ENCODE measurements around the gene MRTFA. TPM values are rescaled to one million over a fixed set of nuclear protein-coding genes. Genes with fewer than 3 reads are reported as not detected.
"Not testable (repeated sequence)": the region's sequence is repeated elsewhere in the genome, so short reads cannot be mapped to it uniquely, and the experiment has no call there.

The MRTFA gene
- total RNA-seq, 1 experiment from 2014 or later, result 52.7 TPM

DNA sequence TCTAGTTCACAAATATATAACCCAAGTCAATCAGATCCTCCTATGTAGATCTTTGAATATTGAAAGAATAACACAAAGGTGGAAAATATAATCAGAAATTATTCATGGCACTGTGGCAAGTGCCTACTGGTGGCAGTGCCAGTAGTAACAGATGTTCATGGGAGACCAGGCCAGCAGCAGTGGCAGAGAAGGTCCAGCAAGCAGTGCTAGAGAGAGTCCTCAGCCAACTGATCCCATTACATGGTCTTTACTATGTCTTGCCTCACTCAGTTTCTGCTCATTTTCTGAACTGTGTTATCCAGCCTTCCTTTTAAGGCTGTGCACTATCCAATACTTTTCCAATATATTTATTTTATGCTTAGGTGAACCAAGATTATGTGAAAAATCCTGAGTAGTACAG is 124.9 kb downstream of the MRTFA start:
- intact Hi-C loops (cut with micrococcal nuclease), result no loop called here
- peak; percentile 60 for DNase-seq (ENCODE audit: unreplicated experiment)
- BruUV-seq (replicated peaks), result no TSS peak
- TF ChIP-seq, protein P1, sequence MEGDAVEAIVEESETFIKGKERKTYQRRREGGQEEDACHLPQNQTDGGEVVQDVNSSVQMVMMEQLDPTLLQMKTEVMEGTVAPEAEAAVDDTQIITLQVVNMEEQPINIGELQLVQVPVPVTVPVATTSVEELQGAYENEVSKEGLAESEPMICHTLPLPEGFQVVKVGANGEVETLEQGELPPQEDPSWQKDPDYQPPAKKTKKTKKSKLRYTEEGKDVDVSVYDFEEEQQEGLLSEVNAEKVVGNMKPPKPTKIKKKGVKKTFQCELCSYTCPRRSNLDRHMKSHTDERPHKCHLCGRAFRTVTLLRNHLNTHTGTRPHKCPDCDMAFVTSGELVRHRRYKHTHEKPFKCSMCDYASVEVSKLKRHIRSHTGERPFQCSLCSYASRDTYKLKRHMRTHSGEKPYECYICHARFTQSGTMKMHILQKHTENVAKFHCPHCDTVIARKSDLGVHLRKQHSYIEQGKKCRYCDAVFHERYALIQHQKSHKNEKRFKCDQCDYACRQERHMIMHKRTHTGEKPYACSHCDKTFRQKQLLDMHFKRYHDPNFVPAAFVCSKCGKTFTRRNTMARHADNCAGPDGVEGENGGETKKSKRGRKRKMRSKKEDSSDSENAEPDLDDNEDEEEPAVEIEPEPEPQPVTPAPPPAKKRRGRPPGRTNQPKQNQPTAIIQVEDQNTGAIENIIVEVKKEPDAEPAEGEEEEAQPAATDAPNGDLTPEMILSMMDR (IDR thresholded peaks at IDR 0.05; ENCODE audit: unreplicated experiment), result no peak
- Mint-ChIP-seq H3K36me3 (ENCODE audit: insufficient read depth, unreplicated experiment) (peaks cover 9% of the 10 kb centered on the region), H3K4me3 (ENCODE audit: unreplicated experiment) (no peak overlapping the region), H3K27me3 (ENCODE audit: insufficient read depth, unreplicated experiment) (no peaks in the 10 kb centered on the region), H3K4me1 (ENCODE audit: insufficient read depth, unreplicated experiment) (peaks cover 38% of the 10 kb centered on the region), H3K9me3 (ENCODE audit: unreplicated experiment) (no peaks in the 10 kb centered on the region), H3K27ac (ENCODE audit: low read depth, unreplicated experiment) (peak overlapping the region; percentile 85)
- ChIA-PET CTCF (interaction anchor here (0.7 to 2.1 kb wide), 2 partner anchors 13 to 32 kb away, joined by 3 to 23 read pairs; no protein-coding TSS in a partner anchor), POLR2A (interaction anchor here (0.6 to 2.4 kb wide), 10 partner anchors 14 to 141 kb away, joined by 3 to 32 read pairs (median 14); partner anchors contain the start of gene MRTFA)

DNA sequence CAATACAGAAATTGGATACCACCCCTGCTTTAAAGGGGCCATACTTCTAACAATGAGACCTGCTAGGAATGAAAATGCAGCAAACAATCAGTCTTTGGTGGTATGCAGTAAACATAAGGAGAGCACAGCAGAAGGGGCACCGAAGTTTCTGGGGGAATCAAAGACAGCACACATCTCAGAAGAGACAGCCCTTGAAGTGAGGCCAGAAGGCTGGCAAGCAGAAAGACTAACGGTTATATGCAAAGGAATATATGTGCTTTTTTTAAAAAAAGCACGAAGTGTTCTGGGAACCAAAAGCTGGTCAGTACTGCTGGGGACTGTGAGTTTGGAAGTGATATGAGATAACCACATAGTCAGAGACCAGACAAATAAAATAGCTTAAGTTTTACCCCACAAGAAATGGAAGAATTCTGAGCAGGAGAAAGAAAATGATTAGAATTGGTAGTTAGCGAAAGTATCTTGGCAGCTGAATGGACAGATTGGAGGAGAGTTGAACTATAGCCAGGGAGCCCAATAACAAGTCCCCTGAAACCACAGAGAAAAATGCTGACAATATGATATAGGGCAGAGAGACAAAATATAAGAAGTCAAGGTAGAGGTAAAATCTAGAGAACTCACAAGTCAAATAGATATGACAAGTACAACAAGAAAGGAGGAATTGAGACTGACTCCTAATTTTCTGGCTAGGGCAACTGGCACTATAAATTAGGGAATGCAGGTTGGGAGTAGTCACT is 125.7 kb downstream of the MRTFA start:
- Mint-ChIP-seq H3K4me1 (ENCODE audit: insufficient read depth, unreplicated experiment) (peaks cover 44% of the 10 kb centered on the region), H3K36me3 (ENCODE audit: insufficient read depth, unreplicated experiment) (peaks cover 9% of the 10 kb centered on the region), H3K27ac (ENCODE audit: low read depth, unreplicated experiment) (peak overlapping the region; percentile 85), H3K9me3 (ENCODE audit: unreplicated experiment) (no peaks in the 10 kb centered on the region), H3K4me3 (ENCODE audit: unreplicated experiment) (no peak overlapping the region), H3K27me3 (ENCODE audit: insufficient read depth, unreplicated experiment) (no peaks in the 10 kb centered on the region)
- intact Hi-C loops (cut with micrococcal nuclease), result no loop called here
- ChIA-PET CTCF (interaction anchor here (0.7 to 2.0 kb wide), 5 partner anchors 12 to 75 kb away, joined by 3 to 6 read pairs (median 5); no protein-coding TSS in a partner anchor), POLR2A (interaction anchor here (0.8 to 5.2 kb wide), 10 partner anchors 13 to 124 kb away, joined by 3 to 55 read pairs (median 11); partner anchors contain the start of gene MRTFA)
- TF ChIP-seq, protein P1 (IDR thresholded peaks at IDR 0.05; ENCODE audit: unreplicated experiment), result no peak
- DNase-seq (ENCODE audit: unreplicated experiment), result no peak
- no TSS peak for BruUV-seq (replicated peaks)

DNA sequence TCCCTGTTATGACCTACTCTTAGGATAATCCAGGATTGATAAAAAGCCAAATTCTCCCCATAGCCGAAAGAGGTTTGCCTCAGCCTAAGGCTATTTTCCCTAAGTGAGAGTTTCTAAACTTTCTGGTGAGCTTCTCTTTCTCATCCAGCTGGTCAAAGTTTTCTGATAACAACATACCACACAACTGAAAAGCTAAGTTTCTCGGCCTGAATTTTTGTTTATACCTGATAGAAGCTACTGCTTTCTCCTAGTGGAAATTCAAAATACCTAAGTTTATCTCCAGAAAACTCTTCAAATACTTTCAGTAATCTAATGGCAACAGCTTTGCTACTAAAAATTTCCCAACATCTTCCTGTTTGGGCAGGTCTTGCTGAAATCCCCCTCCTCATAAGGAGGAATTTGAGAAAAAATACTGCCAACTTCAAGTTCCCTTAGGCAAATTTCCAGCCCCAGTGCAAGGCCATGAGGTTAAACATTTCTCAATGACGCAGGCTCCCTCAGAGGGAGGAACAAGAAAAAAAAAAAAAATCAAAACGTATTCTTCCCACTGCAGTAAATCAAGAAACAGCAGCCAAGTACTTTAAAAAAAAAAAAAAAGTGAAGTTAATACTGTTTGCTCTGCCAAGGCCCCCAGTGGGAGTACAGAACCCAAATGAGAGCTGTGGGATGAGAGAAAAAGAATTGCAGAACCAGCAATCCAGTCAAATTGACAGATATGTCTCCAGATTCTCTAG is 127.0 kb downstream of the MRTFA start:
- POLR2A ChIA-PET, result interaction anchor here (0.7 to 5.2 kb wide), 26 partner anchors 9 to 142 kb away, joined by 3 to 55 read pairs (median 5); partner anchors contain the start of gene MRTFA
- peak overlapping the region; percentile 31 for H3K4me3 Mint-ChIP-seq (ENCODE audit: unreplicated experiment)
- no peaks in the 10 kb centered on the region for H3K27me3 Mint-ChIP-seq (ENCODE audit: insufficient read depth, unreplicated experiment)
- H3K4me1 Mint-ChIP-seq (ENCODE audit: insufficient read depth, unreplicated experiment), result peaks cover 44% of the 10 kb centered on the region
- no peaks in the 10 kb centered on the region for H3K9me3 Mint-ChIP-seq (ENCODE audit: unreplicated experiment)
- TF ChIP-seq, protein P1 (IDR thresholded peaks at IDR 0.05; ENCODE audit: unreplicated experiment), result no peak
- intact Hi-C loops (cut with micrococcal nuclease), result no loop called here
- peak; percentile 97 for DNase-seq (ENCODE audit: unreplicated experiment)
- no peaks in the 10 kb centered on the region for H3K36me3 Mint-ChIP-seq (ENCODE audit: insufficient read depth, unreplicated experiment)
- CTCF ChIA-PET, result interaction anchor here (0.5 to 2.2 kb wide), 11 partner anchors 15 to 137 kb away, joined by 3 to 8 read pairs (median 4); no protein-coding TSS in a partner anchor
- H3K27ac Mint-ChIP-seq (ENCODE audit: low read depth, unreplicated experiment), result peak overlapping the region; percentile 85
- TSS peak; percentile 10 for BruUV-seq (replicated peaks)

DNA sequence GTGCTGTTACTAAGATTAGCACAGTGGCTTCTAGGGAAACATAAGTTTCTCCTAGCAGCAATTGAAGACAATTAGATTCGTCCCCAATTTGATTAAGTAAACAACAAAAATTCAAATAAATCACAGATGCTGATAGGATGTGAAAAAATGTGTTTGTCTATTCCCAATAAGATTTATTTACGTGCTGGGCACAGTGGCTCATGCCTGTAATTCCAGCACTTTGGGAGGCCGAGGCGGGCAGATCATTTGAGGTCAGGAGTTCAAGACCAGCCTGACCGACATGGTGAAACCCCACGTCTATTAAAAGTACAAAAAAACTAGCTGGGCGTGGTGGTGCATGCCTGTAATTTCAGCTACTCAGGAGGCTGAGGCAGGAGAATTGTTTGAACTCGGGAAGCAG is 128.5 kb downstream of the MRTFA start:
- DNase-seq (ENCODE audit: unreplicated experiment), result peak; percentile 39
- POLR2A ChIA-PET, result interaction anchor here (0.9 to 5.2 kb wide), 13 partner anchors 10 to 346 kb away, joined by 4 to 55 read pairs (median 8); partner anchors contain the start of gene MRTFA
- H3K36me3 Mint-ChIP-seq (ENCODE audit: insufficient read depth, unreplicated experiment); H3K4me3 Mint-ChIP-seq (ENCODE audit: unreplicated experiment); intact Hi-C loops (cut with micrococcal nuclease); H3K27me3 Mint-ChIP-seq (ENCODE audit: insufficient read depth, unreplicated experiment); H3K9me3 Mint-ChIP-seq (ENCODE audit: unreplicated experiment); BruUV-seq (replicated peaks): not testable (repeated sequence)
- Mint-ChIP-seq H3K27ac (ENCODE audit: low read depth, unreplicated experiment) (peak overlapping the region; percentile 85), H3K4me1 (ENCODE audit: insufficient read depth, unreplicated experiment) (peaks cover 45% of the 10 kb centered on the region)
- CTCF ChIA-PET, result interaction anchor here (0.5 to 2.2 kb wide), 9 partner anchors 10 to 138 kb away, joined by 3 to 8 read pairs (median 3); no protein-coding TSS in a partner anchor
